Jurkat, Clone E6-1 (cell line): ENCODE measurements around the gene HSD17B4.
"Not testable (repeated sequence)": the region's sequence is repeated elsewhere in the genome, so short reads cannot be mapped to it uniquely, and the experiment has no call there.

Experiments
- DNase-seq: peaks from one replicate; pipeline ENCODE4 v3.0.0-alpha.2; 2011; ENCODE audit warnings: low read depth, low spot score
- H3K4me3 ChIP-seq: 2 replicates; pipeline ENCODE4 v1.5.1; 2011; ENCODE audit warnings: mild to moderate bottlenecking, low read length, control low read depth, moderate library complexity

HSD17B4 gene

GRCh38 chr5:119470851-119471451, 18.7 kb downstream of the HSD17B4 start:
- DNase-seq = peak; percentile 28
- no peak overlapping the region for H3K4me3 ChIP-seq

- H3K4me3 ChIP-seq = no peak overlapping the region
- no peak for DNase-seq
These were observed 20.9 kb downstream of the HSD17B4 start for GRCh38 chr5:119473241-119473640.

GRCh38 chr5:119476341-119476740, 24.0 kb downstream of the HSD17B4 start:
- no peak for DNase-seq
- no peak overlapping the region for H3K4me3 ChIP-seq

GRCh38 chr5:119478781-119479180, 26.5 kb downstream of the HSD17B4 start:
- no peak for DNase-seq
- H3K4me3 ChIP-seq = no peak overlapping the region

- DNase-seq = not testable (repeated sequence)
These were observed 28.3 kb downstream of the HSD17B4 start for GRCh38 chr5:119480629-119481028.

GRCh38 chr5:119483155-119483554, 30.9 kb downstream of the HSD17B4 start:
- no peak overlapping the region for H3K4me3 ChIP-seq
- DNase-seq = no peak

More at GRCh38 chr5:119480629-119481028, 28.3 kb downstream of the HSD17B4 start:
- not testable (repeated sequence) for H3K4me3 ChIP-seq

- no peak overlapping the region for H3K4me3 ChIP-seq
- no peak for DNase-seq
These were observed 32.6 kb downstream of the HSD17B4 start for GRCh38 chr5:119484884-119485283.

- no peak overlapping the region for H3K4me3 ChIP-seq
- DNase-seq = no peak
These were observed 49.4 kb downstream of the HSD17B4 start for GRCh38 chr5:119501671-119502179.

- DNase-seq, H3K4me3 ChIP-seq: not testable (repeated sequence)
These were observed 51.6 kb downstream of the HSD17B4 start for GRCh38 chr5:119503939-119504338.

- no peak for DNase-seq
- H3K4me3 ChIP-seq = no peak overlapping the region
These were observed 60.0 kb downstream of the HSD17B4 start for GRCh38 chr5:119512277-119512676.

- no peak for DNase-seq
- no peak overlapping the region for H3K4me3 ChIP-seq
These were observed 62.9 kb downstream of the HSD17B4 start for GRCh38 chr5:119515192-119515591.

- not testable (repeated sequence) for DNase-seq, H3K4me3 ChIP-seq
These were observed 64.8 kb downstream of the HSD17B4 start for GRCh38 chr5:119517115-119517514.

- no peak for DNase-seq
- no peak overlapping the region for H3K4me3 ChIP-seq
These were observed 68.9 kb downstream of the HSD17B4 start for GRCh38 chr5:119521232-119521631.

GRCh38 chr5:119522841-119523240, 70.5 kb downstream of the HSD17B4 start:
- DNase-seq = no peak
- H3K4me3 ChIP-seq = no peak overlapping the region

GRCh38 chr5:119524485-119524884, 72.2 kb downstream of the HSD17B4 start:
- H3K4me3 ChIP-seq = no peak overlapping the region

GRCh38 chr5:119527351-119527750, 75.1 kb downstream of the HSD17B4 start:
- H3K4me3 ChIP-seq = no peak overlapping the region
- no peak for DNase-seq

More at GRCh38 chr5:119524485-119524884, 72.2 kb downstream of the HSD17B4 start:
- DNase-seq = no peak

- no peak for DNase-seq
- H3K4me3 ChIP-seq = no peak overlapping the region
These were observed 77.5 kb downstream of the HSD17B4 start for GRCh38 chr5:119529811-119530210.

GRCh38 chr5:119532637-119533036, 80.3 kb downstream of the HSD17B4 start:
- DNase-seq = no peak
- H3K4me3 ChIP-seq = no peak overlapping the region

- H3K4me3 ChIP-seq = no peak overlapping the region
- no peak for DNase-seq
These were observed 85.4 kb downstream of the HSD17B4 start for GRCh38 chr5:119537704-119538103.

GRCh38 chr5:119541716-119542115, 89.4 kb downstream of the HSD17B4 start:
- no peak for DNase-seq
- no peak overlapping the region for H3K4me3 ChIP-seq

GRCh38 chr5:119551819-119552218, 99.5 kb downstream of the HSD17B4 start:
- no peak overlapping the region for H3K4me3 ChIP-seq
- no peak for DNase-seq
